Fibroblast of the aortic adventitia (primary cell): Measurements from ENCODE around the gene CCDC142. TPM values are rescaled to one million over a fixed set of nuclear protein-coding genes. Genes with fewer than 3 reads are reported as not detected.

Experiments used
- DNase-seq: peaks from one replicate; pipeline ENCODE4 v3.0.0-alpha.2; 2010; ENCODE audit warnings: low read depth
- H3K4me3 ChIP-seq: 2 replicates; pipeline ENCODE4 v1.5.1; 2011; ENCODE audit warnings: low read depth, mild to moderate bottlenecking, control low read depth, low read length, moderate library complexity
- total RNA-seq: library from RNA; depleted of rRNA; stranded (reverse); fragments of >200 nt; gene quantifications from 2 replicates; pipeline ENCODE4 v1.2.3, GENCODE V29; 2012; ENCODE audit warnings: low replicate concordance
- TF ChIP-seq, protein P1 (sequence below): IDR thresholded peaks from 2 replicates; pipeline ENCODE4 v1.5.1; 2011; ENCODE audit warnings: mild to moderate bottlenecking, low read length, control low read depth, inconsistent platforms; ENCODE audit not compliant: insufficient read depth

The CCDC142 gene
- total RNA-seq, result 25.4 and 27.7 TPM in 2 replicates

GRCh38 chr2:74482801-74483674 lies at the start of gene CCDC142, which contains the start of gene TTC31:
Gene CCDC142, minus strand, starts transcription at chr2:74482998. Its CDS starts 161 bp downstream, at chr2:74482837.
Gene TTC31, plus strand, starts transcription at chr2:74483081. Its CDS starts 15 bp downstream, at chr2:74483096.
- H3K4me3 ChIP-seq, result peak within 1 kb of the TSS; percentile 97
- TF ChIP-seq, protein P1, sequence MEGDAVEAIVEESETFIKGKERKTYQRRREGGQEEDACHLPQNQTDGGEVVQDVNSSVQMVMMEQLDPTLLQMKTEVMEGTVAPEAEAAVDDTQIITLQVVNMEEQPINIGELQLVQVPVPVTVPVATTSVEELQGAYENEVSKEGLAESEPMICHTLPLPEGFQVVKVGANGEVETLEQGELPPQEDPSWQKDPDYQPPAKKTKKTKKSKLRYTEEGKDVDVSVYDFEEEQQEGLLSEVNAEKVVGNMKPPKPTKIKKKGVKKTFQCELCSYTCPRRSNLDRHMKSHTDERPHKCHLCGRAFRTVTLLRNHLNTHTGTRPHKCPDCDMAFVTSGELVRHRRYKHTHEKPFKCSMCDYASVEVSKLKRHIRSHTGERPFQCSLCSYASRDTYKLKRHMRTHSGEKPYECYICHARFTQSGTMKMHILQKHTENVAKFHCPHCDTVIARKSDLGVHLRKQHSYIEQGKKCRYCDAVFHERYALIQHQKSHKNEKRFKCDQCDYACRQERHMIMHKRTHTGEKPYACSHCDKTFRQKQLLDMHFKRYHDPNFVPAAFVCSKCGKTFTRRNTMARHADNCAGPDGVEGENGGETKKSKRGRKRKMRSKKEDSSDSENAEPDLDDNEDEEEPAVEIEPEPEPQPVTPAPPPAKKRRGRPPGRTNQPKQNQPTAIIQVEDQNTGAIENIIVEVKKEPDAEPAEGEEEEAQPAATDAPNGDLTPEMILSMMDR, result peak; percentile 89
- peak; percentile 96 for DNase-seq

DNA sequence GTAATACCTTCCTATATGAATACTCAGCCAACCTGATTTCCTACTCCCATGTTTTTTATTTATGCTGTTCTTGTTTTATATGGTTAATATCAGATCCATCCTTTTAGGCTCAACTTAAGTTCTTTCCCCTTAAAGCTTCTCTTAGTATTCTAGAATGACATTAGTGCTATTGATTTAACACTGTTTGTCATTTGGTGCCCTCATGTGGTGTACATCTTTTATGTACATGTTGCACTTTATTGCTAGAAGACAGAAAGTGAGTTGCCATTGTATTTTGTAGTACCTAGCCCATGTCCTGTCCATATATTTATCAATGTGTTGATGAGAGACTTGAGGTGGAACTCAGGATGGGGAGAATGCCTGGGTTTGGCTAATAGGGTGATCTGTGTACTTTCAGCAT lies 49.4 kb upstream of the CCDC142 start:
- H3K4me3 ChIP-seq, result no peak overlapping the region
- peak; percentile 72 for DNase-seq
- TF ChIP-seq, protein P1, result peak; percentile 14

DNA sequence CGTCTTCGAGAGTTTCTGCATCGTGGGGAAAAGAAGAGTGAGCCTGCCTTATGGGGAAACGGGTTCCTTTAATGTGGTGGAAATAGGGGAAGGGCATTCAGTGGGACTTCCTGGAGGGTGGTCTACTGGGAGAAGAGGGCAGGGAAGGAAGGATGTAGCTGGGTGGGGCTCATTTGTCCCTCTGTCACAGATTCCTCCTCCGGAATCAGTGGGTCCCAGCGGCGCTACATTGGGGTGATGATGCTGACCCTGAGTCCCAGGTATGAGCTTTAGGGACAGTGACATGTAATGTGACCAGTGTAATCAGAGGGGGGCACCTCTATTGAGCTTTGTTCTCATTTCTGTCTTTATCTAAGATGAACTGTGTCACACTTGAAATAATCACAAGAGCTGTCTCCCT lies 48.9 kb upstream of the CCDC142 start:
- no peak for DNase-seq
- peak overlapping the region; percentile 17 for H3K4me3 ChIP-seq
- TF ChIP-seq, protein P1, result no peak

DNA sequence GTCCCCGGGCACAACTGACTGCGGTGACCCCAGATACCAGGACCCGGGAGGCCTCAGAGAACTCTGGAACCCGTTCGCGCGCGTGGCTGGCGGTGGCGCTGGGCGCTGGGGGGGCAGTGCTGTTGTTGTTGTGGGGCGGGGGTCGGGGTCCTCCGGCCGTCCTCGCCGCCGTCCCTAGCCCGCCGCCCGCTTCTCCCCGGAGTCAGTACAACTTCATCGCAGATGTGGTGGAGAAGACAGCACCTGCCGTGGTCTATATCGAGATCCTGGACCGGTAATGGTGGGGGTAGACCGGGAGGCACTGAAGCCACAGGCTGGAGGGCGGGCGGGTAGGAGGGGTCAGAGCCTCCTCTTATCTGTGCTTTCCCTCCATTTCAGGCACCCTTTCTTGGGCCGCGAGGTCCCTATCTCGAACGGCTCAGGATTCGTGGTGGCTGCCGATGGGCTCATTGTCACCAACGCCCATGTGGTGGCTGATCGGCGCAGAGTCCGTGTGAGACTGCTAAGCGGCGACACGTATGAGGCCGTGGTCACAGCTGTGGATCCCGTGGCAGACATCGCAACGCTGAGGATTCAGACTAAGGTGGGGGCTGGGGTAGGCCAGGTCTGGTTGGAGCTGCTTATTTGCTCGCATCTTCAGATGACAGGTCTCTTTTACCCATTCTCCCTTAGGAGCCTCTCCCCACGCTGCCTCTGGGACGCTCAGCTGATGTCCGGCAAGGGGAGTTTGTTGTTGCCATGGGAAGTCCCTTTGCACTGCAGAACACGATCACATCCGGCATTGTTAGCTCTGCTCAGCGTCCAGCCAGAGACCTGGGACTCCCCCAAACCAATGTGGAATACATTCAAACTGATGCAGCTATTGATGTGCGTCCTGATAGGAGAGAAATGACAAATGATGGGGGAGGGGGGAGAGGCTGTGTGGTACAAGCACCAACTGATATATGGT lies 47.7 kb upstream of the CCDC142 start:
- DNase-seq, result peak; percentile 31
- TF ChIP-seq, protein P1, result no peak

DNA sequence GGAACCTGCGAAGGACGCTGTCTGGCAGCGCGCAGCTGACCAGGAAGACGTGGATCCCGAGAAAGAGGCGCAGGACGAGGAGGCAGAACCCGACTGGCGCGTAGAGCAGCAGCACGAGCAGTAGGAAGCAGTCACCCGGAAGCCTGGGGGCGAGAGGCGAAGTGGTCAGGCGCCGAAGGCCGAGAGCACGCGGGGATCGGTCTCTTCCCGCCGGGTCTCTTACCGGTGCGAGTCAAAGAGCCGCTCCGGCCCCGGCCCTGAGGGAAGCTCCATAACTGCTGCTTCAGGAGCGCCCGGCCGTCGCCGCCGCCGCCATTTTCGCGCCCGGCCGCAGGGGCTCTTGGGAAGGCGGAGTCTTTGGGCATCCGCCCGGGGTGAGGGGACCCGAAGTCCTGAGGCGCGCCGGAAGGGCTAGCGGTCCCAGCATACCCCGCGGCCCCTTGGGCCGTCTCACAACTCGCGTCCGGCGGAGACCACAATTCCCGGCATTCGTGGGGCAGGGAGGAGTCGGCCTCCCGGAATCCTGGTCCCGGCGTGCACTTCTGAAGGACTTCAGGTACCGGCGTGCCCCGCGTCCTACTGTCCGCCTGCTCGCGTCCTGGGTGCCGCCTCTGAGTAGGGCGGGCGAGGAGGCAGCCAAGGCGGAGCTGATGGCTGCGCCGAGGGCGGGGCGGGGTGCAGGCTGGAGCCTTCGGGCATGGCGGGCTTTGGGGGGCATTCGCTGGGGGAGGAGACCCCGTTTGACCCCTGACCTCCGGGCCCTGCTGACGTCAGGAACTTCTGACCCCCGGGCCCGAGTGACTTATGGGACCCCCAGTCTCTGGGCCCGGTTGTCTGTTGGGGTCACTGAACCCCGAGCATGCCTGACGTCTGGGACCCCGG lies 46.8 kb upstream of the CCDC142 start, which contains the start of the genes AUP1 and HTRA2:
Gene AUP1, minus strand, starts transcription at position 350 of the 882 bp plus-strand sequence. Its CDS starts 77 bp downstream, at position 273.
Gene HTRA2, plus strand, starts transcription at position 577 of the 882 bp plus-strand sequence. Its CDS starts 74 bp downstream, at position 651.
- DNase-seq, result peak; percentile 99
- TF ChIP-seq, protein P1, result no peak
- peak within 1 kb of the TSS; percentile 99 for H3K4me3 ChIP-seq

More for the DNA sequence above, 47.7 kb upstream of the CCDC142 start:
- H3K4me3 ChIP-seq, result peak overlapping the region; percentile 99
